ENCODE data around the gene CNTN2.

GRCh38 chr1:205038132-205038786 is 4.8 kb upstream of the CNTN2 start:
- TF ChIP-seq CTCF (conservative IDR thresholded peaks at IDR 0.05 in 1 of 2, IDR thresholded peaks at IDR 0.05 in 1 of 2; ENCODE audit: low read depth in 1 of 2, low read length in 2 of 2) (no peak), EZH2 (IDR thresholded peaks at IDR 0.05; ENCODE audit: low read length, missing control alignments) (no peak)

Data from fibroblast of lung (primary cell).